Ovary (tissue), 3 donors: ENCODE data around the gene STK38L.

Experiments used
- CTCF ChIP-seq, 3 donors: fragments of 450-650 bp in 2 of 3; fragments of 200-600 bp in 1 of 3; IDR thresholded peaks; one replicate each; pipeline versions ENCODE4 v1.5.1 to v1.8.0; 2016 to 2022; ENCODE audit warnings: antibody characterized with exemption in 3 of 3, mild to moderate bottlenecking in 1 of 3
- POLR2A ChIP-seq: fragments of 450-650 bp; IDR thresholded peaks from one replicate; pipeline ENCODE4 v1.6.1; 2017; ENCODE audit warnings: antibody characterized with exemption, mild to moderate bottlenecking, moderate library complexity
- donor health status: DM: no; HTN: no; CAD: no.

DNA sequence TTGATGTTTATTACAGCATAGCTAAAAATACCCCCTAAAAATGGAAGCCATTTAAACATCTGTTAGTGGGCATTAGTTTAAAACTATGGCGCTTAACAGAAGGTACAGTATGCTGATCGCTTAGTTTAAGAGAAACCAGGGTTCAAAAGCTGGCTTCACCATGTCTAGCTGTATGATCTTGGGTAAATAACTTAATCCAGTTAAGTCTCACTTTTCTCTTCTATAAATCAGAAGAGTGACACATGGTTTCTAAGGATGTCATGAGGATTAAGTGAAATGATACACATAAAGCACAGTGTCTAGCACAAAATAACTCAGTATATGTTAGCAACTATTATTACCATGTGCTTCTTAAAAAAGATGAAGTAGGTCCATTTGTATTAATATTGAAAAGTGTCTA lies 38.7 kb downstream of the STK38L start:
- TF ChIP-seq CTCF (IDR thresholded peaks at IDR 0.05) = no peak
- no peak for TF ChIP-seq POLR2A
